Muscle layer of duodenum (tissue), 2 donors: ENCODE results near the gene ABCG4.
"Not testable (repeated sequence)": the region's sequence is repeated elsewhere in the genome, so short reads cannot be mapped to it uniquely, and the experiment has no call there.

Source experiments
- H3K27ac ChIP-seq: one replicate; pipeline ENCODE4 v1.7.0; 2013; ENCODE audit warnings: mild to moderate bottlenecking, low read length
- H3K27me3 ChIP-seq: one replicate; pipeline ENCODE4 v1.7.0; 2013; ENCODE audit warnings: low read depth, mild to moderate bottlenecking, control low read depth, low read length
- H3K36me3 ChIP-seq, 2 donors: one replicate each; pipeline ENCODE4 v1.7.0; 2013; ENCODE audit warnings: low read length in 2 of 2, control low read depth in 1 of 2, mild to moderate bottlenecking in 1 of 2; ENCODE audit not compliant: insufficient read depth in 2 of 2, control insufficient read depth in 1 of 2
- H3K4me1 ChIP-seq, 2 donors: one replicate each; pipeline ENCODE4 v1.7.0; 2013; ENCODE audit warnings: low read length in 2 of 2, mild to moderate bottlenecking in 2 of 2, control low read depth in 1 of 2, moderate library complexity in 1 of 2; ENCODE audit not compliant: insufficient read depth in 2 of 2, control insufficient read depth in 1 of 2
- H3K4me3 ChIP-seq, 2 donors: one replicate each; pipeline ENCODE4 v1.7.0; 2013; ENCODE audit warnings: low read length in 2 of 2, low read depth in 1 of 2, mild to moderate bottlenecking in 1 of 2
- H3K9me3 ChIP-seq, 2 donors: one replicate each; pipeline ENCODE4 v1.7.0; 2013; ENCODE audit warnings: low read length in 2 of 2, control low read depth in 1 of 2, mild to moderate bottlenecking in 1 of 2; ENCODE audit not compliant: control insufficient read depth in 1 of 2
- donor health status: healthy.

Gene ABCG4

GRCh38 chr11:119188887-119189286 is 40.0 kb downstream of the ABCG4 start:
- Histone ChIP-seq H3K4me3 (no peak overlapping the region), H3K27me3 (no peaks in the 10 kb centered on the region), H3K36me3 (peaks cover 0 to 2% of the 10 kb centered on the region in 2 donors), H3K27ac (no peak overlapping the region), H3K9me3 (no peaks in the 10 kb centered on the region), H3K4me1 (no peaks in the 10 kb centered on the region)

DNA sequence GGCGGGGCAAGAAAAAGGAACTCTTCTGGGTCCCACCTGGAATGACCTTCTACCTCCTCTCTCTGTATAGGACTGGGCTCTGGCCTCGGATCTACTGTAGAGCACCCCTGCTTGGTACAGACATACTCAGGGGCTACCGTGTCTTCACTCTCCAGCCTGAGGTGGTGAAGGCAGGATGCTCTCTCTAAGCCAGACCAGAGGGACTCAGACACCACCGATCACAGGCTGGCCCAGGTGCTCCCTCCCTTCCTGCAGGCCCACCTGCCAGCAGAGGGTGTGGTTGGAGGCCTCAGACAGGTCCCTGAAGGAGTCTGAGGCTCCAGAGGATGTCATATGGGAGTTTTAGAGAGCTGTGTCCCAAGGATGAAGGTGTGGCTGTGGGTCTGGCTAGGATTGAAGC is 40.5 kb downstream of the ABCG4 start:
- H3K4me1 ChIP-seq: no peaks in the 10 kb centered on the region
- no peaks in the 10 kb centered on the region for H3K9me3 ChIP-seq
- no peaks in the 10 kb centered on the region for H3K27me3 ChIP-seq
- H3K4me3 ChIP-seq: no peak overlapping the region
- H3K27ac ChIP-seq: no peak overlapping the region
- H3K36me3 ChIP-seq: no peaks in the 10 kb centered on the region

DNA sequence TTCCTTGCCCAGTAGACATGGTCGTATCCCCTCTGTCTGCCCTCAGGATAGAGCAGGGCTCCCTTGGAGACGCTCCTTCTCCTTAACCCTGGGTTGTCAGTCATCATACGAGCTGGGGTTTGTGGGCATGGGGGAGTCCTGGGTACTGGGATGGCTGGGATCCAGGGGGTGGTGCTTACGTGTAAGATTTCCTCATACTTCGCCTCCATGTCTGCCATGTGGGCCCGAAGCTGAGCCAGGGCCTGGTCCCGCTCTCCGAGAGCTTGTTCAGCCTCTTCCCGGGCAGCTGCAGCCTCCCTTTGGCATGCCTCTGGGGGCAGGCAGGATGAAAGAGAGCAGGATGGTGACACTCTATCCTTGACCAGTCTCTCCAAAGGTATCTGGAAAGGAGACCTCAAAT is 41.7 kb downstream of the ABCG4 start:
- Histone ChIP-seq H3K4me3 (no peak overlapping the region), H3K9me3 (no peaks in the 10 kb centered on the region), H3K4me1 (no peaks in the 10 kb centered on the region), H3K36me3 (no peaks in the 10 kb centered on the region), H3K27me3 (no peaks in the 10 kb centered on the region), H3K27ac (no peak overlapping the region)

DNA sequence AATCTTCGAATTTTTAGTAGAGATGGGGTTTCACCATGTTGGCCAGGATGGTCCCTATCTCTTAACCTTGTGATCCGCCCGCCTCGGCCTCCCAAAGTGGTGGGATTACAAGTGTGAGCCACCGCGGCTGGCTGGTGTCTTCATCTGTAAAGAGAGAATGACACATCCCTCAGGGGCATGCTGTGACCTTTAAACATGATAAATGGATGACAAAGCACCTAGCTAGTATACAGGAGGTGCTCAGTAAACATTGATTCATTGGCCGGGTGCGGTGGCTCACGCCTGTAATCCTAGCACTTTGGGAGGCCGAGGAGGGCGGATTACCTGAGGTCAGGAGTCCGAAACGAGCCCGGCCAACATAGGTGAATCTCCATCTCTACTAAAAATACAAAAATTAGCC is 42.4 kb downstream of the ABCG4 start:
- not testable (repeated sequence) for H3K27ac ChIP-seq, H3K36me3 ChIP-seq, H3K4me3 ChIP-seq

GRCh38 chr11:119192111-119192510 is 43.3 kb downstream of the ABCG4 start:
- Histone ChIP-seq H3K9me3 (no peaks in the 10 kb centered on the region), H3K4me3 (no peak overlapping the region), H3K4me1 (no peaks in the 10 kb centered on the region), H3K27me3 (no peaks in the 10 kb centered on the region), H3K27ac (no peak overlapping the region), H3K36me3 (no peaks in the 10 kb centered on the region)

More for the DNA sequence above, 42.4 kb downstream of the ABCG4 start:
- H3K4me1 ChIP-seq, H3K9me3 ChIP-seq, H3K27me3 ChIP-seq: not testable (repeated sequence)

GRCh38 chr11:119193001-119193400 is 44.1 kb downstream of the ABCG4 start:
- no peak overlapping the region for H3K4me3 ChIP-seq
- no peaks in the 10 kb centered on the region for H3K27me3 ChIP-seq
- no peaks in the 10 kb centered on the region for H3K4me1 ChIP-seq
- no peak overlapping the region for H3K27ac ChIP-seq
- H3K36me3 ChIP-seq: no peaks in the 10 kb centered on the region
- H3K9me3 ChIP-seq: no peaks in the 10 kb centered on the region

- H3K4me1 ChIP-seq: no peaks in the 10 kb centered on the region
- H3K4me3 ChIP-seq: no peak overlapping the region
- H3K36me3 ChIP-seq: no peaks in the 10 kb centered on the region
- no peaks in the 10 kb centered on the region for H3K9me3 ChIP-seq
- H3K27ac ChIP-seq: no peak overlapping the region
- H3K27me3 ChIP-seq: no peaks in the 10 kb centered on the region
Observed at GRCh38 chr11:119193626-119194025, 44.8 kb downstream of the ABCG4 start.

DNA sequence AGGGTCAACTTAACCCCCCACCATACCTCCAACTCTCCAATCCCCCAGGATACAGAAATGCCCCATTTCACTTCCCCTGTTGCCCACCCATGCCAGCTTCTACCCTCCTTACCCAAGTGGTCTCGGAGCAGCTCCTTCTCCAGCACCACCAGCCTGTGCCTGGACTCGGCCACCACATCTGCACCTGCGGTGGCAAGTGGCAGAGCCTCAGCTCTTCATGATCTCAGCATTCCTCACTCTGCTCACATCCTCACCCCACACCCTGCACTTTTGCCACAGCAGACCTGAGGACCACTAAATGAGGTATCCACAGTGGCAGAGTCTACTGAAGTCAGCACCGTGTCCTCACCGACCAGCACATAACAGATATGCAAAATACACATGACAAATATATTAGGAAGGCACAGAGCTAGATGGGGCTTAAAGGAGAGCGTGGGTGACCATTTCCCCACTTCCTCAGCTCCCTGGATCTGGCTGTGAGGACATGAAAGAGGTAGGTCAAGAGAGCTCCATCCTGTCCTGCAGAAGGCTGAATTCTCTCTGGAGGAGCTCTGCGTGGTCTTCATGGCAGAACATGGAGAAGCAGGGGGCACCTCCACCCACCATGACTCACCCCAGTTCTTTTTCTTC is 46.1 kb downstream of the ABCG4 start:
- Histone ChIP-seq H3K9me3 (no peaks in the 10 kb centered on the region), H3K4me3 (no peak overlapping the region), H3K27ac (no peak overlapping the region), H3K36me3 (no peaks in the 10 kb centered on the region), H3K27me3 (no peaks in the 10 kb centered on the region), H3K4me1 (no peaks in the 10 kb centered on the region)

DNA sequence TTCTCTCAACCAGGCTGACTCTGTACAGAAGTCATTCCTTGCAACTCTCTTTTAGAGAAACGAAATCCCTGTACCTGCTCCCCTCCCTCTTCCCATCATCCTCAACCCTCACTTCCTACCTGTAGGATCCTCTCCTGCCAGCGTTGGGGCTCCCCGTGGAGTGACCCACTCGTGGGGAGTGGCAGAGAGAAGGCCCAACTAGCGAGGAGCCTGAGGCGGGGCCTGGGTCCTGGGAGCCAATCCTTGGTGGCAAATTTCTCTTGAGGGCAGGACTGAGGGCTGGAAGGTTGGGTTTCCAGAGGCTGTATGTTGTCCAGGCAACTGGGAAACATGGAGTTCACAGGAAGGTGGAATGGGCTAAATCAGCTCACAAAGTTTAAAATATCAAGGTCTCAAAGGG is 46.8 kb downstream of the ABCG4 start:
- Histone ChIP-seq H3K36me3 (no peaks in the 10 kb centered on the region), H3K9me3 (no peaks in the 10 kb centered on the region), H3K4me3 (no peak overlapping the region), H3K27me3 (no peaks in the 10 kb centered on the region), H3K4me1 (no peaks in the 10 kb centered on the region), H3K27ac (no peak overlapping the region)

DNA sequence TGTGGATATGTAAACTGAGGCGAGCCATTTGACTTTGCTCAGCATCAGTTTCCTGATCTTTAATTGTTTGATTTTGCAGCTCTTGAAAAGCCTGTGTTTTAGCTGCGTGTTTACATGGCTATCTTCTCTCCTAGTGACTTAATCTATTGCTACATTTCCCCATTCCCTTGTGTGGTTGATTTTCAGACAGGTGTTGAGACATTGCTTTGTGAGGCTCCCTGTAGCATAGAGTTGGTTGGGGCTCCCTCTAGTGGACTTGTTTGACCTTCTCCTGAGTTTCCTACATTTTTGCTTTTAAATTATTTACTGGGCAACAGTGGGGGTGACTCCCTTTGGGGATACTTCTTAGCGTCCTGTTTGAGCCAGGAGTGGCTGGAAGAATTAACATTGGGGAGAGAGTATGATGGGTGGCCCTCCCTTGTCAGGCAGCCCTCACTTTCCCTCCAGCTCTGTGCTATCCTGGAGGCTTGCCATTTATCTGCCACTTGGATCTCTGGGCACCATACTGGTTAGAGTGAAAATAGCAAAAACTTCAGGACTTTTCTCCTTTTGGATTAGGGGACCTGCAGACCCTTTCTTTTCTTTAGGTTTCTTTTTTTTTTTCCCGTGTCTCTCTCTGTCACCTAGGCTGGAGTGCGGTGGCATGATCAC is 48.1 kb downstream of the ABCG4 start:
- Histone ChIP-seq H3K4me3 (no peak overlapping the region), H3K9me3 (no peaks in the 10 kb centered on the region), H3K27me3 (no peaks in the 10 kb centered on the region), H3K4me1 (no peaks in the 10 kb centered on the region), H3K36me3 (no peaks in the 10 kb centered on the region), H3K27ac (no peak overlapping the region)

- Histone ChIP-seq H3K27ac (no peak overlapping the region), H3K27me3 (no peaks in the 10 kb centered on the region)
Observed at GRCh38 chr11:119198925-119199324, 50.1 kb downstream of the ABCG4 start.

GRCh38 chr11:119201236-119201635 is 52.4 kb downstream of the ABCG4 start:
- not testable (repeated sequence) for H3K4me3 ChIP-seq, H3K36me3 ChIP-seq, H3K9me3 ChIP-seq, H3K27me3 ChIP-seq, H3K4me1 ChIP-seq, H3K27ac ChIP-seq

More at GRCh38 chr11:119198925-119199324, 50.1 kb downstream of the ABCG4 start:
- H3K4me1 ChIP-seq: no peaks in the 10 kb centered on the region
- H3K4me3 ChIP-seq: no peak overlapping the region
- no peaks in the 10 kb centered on the region for H3K36me3 ChIP-seq
- no peaks in the 10 kb centered on the region for H3K9me3 ChIP-seq
